Measurements from ENCODE around the gene ZACN.

- TF ChIP-seq, protein P1, sequence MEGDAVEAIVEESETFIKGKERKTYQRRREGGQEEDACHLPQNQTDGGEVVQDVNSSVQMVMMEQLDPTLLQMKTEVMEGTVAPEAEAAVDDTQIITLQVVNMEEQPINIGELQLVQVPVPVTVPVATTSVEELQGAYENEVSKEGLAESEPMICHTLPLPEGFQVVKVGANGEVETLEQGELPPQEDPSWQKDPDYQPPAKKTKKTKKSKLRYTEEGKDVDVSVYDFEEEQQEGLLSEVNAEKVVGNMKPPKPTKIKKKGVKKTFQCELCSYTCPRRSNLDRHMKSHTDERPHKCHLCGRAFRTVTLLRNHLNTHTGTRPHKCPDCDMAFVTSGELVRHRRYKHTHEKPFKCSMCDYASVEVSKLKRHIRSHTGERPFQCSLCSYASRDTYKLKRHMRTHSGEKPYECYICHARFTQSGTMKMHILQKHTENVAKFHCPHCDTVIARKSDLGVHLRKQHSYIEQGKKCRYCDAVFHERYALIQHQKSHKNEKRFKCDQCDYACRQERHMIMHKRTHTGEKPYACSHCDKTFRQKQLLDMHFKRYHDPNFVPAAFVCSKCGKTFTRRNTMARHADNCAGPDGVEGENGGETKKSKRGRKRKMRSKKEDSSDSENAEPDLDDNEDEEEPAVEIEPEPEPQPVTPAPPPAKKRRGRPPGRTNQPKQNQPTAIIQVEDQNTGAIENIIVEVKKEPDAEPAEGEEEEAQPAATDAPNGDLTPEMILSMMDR (IDR thresholded peaks at IDR 0.05), result no peak
- TF ChIP-seq RFX5 (IDR thresholded peaks at IDR 0.05) (no peak), BHLHE40 (IDR thresholded peaks at IDR 0.05; ENCODE audit: low read depth, low read length) (no peak)
These were observed 40.9 kb upstream of the ZACN start for GRCh38 chr17:76038050-76038449.
